NCI-H460 (cell line): ENCODE measurements around the gene SCD5. TPM values are rescaled to one million over a fixed set of nuclear protein-coding genes. Genes with fewer than 3 reads are reported as not detected.

Experiments
- DNase-seq: peaks from one replicate; pipeline ENCODE4 v3.0.0-alpha.2; 2016; ENCODE audit warnings: low read depth; ENCODE audit errors: extremely low read depth
- total RNA-seq: library from RNA; depleted of rRNA; stranded (reverse); fragments of >200 nt; shearing (Covaris generic); gene quantifications from 2 replicates; pipeline ENCODE4 v1.2.3, GENCODE V29; 2014

The SCD5 gene
- total RNA-seq, 1 experiment from 2014 or later, result 6.4 TPM

- no peak for DNase-seq
Measured at GRCh38 chr4:82697561-82697960, 101.0 kb downstream of the SCD5 start.

- no peak for DNase-seq
Measured at GRCh38 chr4:82696117-82696860, 102.3 kb downstream of the SCD5 start.

GRCh38 chr4:82694892-82695291 lies 103.7 kb downstream of the SCD5 start:
- DNase-seq, result no peak

- no peak for DNase-seq
Measured at GRCh38 chr4:82694046-82694445, 104.5 kb downstream of the SCD5 start.

- DNase-seq, result no peak
Measured at GRCh38 chr4:82692101-82692780, 106.4 kb downstream of the SCD5 start.

- no peak for DNase-seq
Measured at GRCh38 chr4:82691431-82691830, 107.2 kb downstream of the SCD5 start.

- no peak for DNase-seq
Measured at GRCh38 chr4:82688091-82688795, 110.4 kb downstream of the SCD5 start.

GRCh38 chr4:82687531-82687930 lies 111.1 kb downstream of the SCD5 start:
- no peak for DNase-seq

GRCh38 chr4:82681754-82682153 lies 116.8 kb downstream of the SCD5 start:
- no peak for DNase-seq

GRCh38 chr4:82680834-82681233 lies 117.8 kb downstream of the SCD5 start:
- DNase-seq, result no peak

GRCh38 chr4:82679531-82679930 lies 119.1 kb downstream of the SCD5 start:
- no peak for DNase-seq

GRCh38 chr4:82678051-82678450 lies 120.5 kb downstream of the SCD5 start:
- DNase-seq, result no peak

- DNase-seq, result no peak
Measured at GRCh38 chr4:82677327-82677726, 121.3 kb downstream of the SCD5 start.

- no peak for DNase-seq
Measured at GRCh38 chr4:82667761-82668480, 130.7 kb downstream of the SCD5 start.

GRCh38 chr4:82666970-82667665 lies 131.5 kb downstream of the SCD5 start:
- DNase-seq, result no peak

GRCh38 chr4:82661181-82661992 lies 137.2 kb downstream of the SCD5 start:
- DNase-seq, result no peak

- no peak for DNase-seq
Measured at GRCh38 chr4:82652062-82652461, 146.5 kb downstream of the SCD5 start.

- DNase-seq, result no peak
Measured at GRCh38 chr4:82650868-82651267, 147.7 kb downstream of the SCD5 start.

- no peak for DNase-seq
Measured at GRCh38 chr4:82648356-82648755, 150.2 kb downstream of the SCD5 start.
